GM12864 (cell line): ENCODE measurements around the gene DNTT.

ENCODE experiments used
- DNase-seq: peaks from one replicate; pipeline ENCODE4 v3.0.0-alpha.2; 2011; ENCODE audit warnings: low read depth
- H3K4me3 ChIP-seq: 2 replicates; pipeline ENCODE4 v1.5.1; 2011; ENCODE audit warnings: mild to moderate bottlenecking, low read depth, low read length, control low read depth
- TF ChIP-seq, protein P1 (sequence below): IDR thresholded peaks from 2 replicates; pipeline ENCODE4 v1.5.1; 2011; ENCODE audit warnings: low read depth, mild to moderate bottlenecking, moderate library complexity, low read length, control low read depth, inconsistent platforms; ENCODE audit errors: missing control alignments

Gene DNTT

DNA sequence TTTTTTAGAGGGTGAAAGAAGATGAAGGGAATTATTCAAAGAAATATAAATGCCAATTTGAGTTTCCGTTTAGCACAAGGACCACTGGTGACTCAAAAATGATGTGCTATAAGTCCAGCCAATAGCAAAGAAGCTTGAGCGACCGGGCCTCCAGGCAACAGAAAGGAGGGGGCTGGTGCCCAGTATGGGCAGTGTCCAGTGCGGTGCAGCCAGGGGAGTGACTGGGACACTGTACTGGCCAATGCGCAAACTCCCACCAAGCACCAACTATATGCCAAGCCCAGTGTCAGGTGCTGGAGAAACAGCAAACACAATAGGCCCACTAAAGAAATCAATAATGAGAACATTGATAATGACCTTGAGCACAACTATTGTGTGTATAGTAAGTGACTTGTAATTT lies 64.7 kb downstream of the DNTT start:
- TF ChIP-seq, protein P1, sequence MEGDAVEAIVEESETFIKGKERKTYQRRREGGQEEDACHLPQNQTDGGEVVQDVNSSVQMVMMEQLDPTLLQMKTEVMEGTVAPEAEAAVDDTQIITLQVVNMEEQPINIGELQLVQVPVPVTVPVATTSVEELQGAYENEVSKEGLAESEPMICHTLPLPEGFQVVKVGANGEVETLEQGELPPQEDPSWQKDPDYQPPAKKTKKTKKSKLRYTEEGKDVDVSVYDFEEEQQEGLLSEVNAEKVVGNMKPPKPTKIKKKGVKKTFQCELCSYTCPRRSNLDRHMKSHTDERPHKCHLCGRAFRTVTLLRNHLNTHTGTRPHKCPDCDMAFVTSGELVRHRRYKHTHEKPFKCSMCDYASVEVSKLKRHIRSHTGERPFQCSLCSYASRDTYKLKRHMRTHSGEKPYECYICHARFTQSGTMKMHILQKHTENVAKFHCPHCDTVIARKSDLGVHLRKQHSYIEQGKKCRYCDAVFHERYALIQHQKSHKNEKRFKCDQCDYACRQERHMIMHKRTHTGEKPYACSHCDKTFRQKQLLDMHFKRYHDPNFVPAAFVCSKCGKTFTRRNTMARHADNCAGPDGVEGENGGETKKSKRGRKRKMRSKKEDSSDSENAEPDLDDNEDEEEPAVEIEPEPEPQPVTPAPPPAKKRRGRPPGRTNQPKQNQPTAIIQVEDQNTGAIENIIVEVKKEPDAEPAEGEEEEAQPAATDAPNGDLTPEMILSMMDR = no peak
- DNase-seq = no peak

DNA sequence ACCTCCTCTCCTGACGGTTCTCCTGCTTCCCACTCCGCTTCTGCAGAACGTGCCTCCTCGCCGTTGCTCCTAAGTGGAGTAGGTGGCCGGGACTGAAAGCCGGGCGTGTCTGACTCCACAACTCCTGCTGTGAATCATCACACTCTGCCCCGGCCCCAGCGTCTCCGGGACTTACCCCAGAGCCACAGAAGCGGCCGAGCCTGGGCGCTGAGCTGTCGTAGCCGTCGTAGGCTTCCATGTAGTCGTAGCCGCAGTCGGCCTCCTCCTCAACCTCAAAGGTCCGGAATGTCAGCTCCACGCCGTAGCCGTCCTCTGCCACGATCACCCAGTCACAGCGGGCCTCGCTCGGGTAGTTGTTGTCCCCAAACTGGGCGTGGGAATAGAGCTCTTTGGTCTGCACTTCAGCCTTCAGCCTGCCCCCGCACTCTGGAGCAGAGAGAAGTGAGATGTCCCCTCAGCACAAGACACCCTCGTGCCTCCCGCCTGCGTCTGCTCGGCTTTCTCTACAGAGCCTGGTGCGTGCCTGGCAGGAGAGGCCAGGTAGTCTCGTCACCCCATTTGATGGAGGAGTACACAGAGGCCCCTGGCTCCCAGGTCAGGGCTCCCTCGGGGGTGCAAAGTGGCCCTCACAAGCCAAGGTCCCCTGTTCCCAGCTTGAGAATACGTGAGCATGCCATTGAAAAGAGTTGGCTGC lies 65.8 kb downstream of the DNTT start:
- TF ChIP-seq, protein P1 = no peak
- DNase-seq = no peak
- H3K4me3 ChIP-seq = no peak overlapping the region

More for the DNA sequence above, 64.7 kb downstream of the DNTT start:
- H3K4me3 ChIP-seq = no peak overlapping the region

DNA sequence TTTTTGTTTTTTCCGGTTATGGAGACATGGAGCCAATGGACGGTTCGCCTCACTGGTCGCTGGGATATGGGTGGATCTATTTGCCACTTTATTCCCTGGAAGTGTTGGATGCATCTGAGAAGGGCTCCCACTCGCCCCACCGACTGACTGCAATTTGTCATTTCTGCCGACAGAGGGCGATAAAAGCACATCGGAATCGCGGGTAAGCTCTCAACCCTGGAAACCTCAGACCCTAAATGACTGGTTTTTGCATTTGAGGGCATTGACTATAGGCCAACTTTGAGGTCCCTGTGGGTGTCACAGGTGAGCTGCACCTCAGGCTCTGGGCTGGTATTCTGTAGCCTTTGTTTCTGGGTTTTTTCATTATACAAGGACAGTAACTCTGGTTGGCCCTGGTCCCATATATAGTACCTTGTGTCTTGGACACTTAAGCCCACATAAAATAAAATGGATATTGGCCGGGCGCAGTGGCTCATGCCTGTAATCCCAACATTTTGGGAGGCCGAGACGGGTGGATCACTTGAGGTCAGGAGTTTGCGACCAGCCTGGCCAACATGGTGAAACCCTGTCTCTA lies 66.4 kb downstream of the DNTT start:
- H3K4me3 ChIP-seq = no peak overlapping the region
- DNase-seq = peak; percentile 15
- TF ChIP-seq, protein P1 = peak; percentile 90

DNA sequence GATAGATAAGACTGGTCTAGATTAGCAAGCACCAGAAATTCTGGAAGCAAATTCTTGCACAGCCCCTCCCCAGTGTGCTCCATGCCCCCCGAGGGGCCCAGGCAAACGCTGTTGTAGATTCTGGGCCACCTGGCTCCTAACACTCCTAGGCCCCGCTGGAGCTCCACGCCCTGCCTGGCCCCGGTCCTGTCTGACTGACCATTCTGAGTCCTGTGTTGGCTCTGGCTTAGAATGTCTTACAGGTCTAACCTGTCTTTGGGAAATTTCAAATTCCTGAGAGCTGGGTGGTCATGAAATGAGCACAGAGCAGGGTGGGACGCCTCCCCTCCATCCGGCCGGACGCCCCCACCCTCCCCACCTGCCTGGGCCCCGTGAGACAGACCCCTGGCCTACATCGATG lies 67.1 kb downstream of the DNTT start:
- H3K4me3 ChIP-seq = no peak overlapping the region
- TF ChIP-seq, protein P1 = no peak
- no peak for DNase-seq

DNA sequence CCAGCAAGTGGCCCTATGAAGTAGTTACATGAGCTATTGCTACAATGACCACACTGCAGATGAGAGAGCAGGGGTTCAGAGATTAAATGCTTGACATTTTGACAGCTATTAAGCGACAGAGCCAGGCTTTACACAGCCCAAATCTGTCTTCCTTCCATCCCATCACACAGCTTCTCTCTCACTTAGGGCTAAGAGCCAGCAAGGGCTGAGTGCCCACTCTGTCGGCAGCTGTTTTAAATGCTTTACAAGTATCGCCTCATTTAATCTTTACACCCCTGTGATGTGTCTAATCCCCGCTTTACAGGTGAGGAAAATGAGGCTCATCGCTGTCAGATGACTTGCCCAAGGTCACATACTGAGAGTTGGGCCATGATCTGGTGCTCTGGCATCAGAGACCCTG lies 69.8 kb downstream of the DNTT start:
- no peak overlapping the region for H3K4me3 ChIP-seq
- TF ChIP-seq, protein P1 = no peak

DNA sequence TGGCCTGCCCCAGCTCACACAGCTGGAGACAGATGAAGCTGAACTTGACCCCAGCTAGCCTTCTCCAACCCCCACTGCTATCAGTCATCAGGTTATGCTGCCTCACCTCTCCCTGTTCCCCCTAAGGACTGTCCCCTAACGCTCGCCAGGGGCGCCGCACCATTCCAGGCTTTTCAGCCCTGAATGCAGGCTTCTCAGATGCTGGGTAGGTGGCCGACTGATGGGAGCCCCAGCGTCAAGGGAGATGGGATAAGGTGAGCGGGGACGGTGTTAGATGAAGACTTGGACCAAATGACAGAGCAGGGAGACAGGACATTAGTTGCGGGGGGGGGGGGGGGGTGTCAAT lies 70.4 kb downstream of the DNTT start:
- TF ChIP-seq, protein P1 = no peak
- no peak overlapping the region; the same call in 1 of the 2 replicates for H3K4me3 ChIP-seq
- no peak for DNase-seq

More for the DNA sequence above, 69.8 kb downstream of the DNTT start:
- DNase-seq = no peak
